H9 (cell line): ENCODE results near the gene NAA30. TPM values are rescaled to one million over a fixed set of nuclear protein-coding genes. Genes with fewer than 3 reads are reported as not detected.

Experiments
- DNase-seq: peaks from one replicate; pipeline ENCODE4 v3.0.0-alpha.2; 2017
- H2AFZ ChIP-seq: one replicate; pipeline ENCODE4 v1.6.1; 2013; ENCODE audit warnings: mild to moderate bottlenecking, low read length, control low read depth, moderate library complexity
- H2AK5ac ChIP-seq: 2 replicates; pipeline ENCODE4 v1.6.1; 2013; ENCODE audit warnings: low read length, control low read depth, mixed read lengths; ENCODE audit not compliant: insufficient read length
- H2BK120ac ChIP-seq: one replicate; pipeline ENCODE4 v1.6.1; 2013; ENCODE audit warnings: low read depth, mild to moderate bottlenecking, low read length, control low read depth, inconsistent platforms; ENCODE audit not compliant: poor library complexity, severe bottlenecking
- H2BK12ac ChIP-seq: 2 replicates; pipeline ENCODE4 v1.6.1; 2013; ENCODE audit warnings: low read length, control low read depth, mixed read lengths, low read depth; ENCODE audit not compliant: insufficient read length
- H2BK15ac ChIP-seq: 2 replicates; pipeline ENCODE4 v1.6.1; 2013; ENCODE audit warnings: low read depth, low read length, control low read depth
- H2BK20ac ChIP-seq: one replicate; pipeline ENCODE4 v1.6.1; 2013; ENCODE audit warnings: low read depth, mild to moderate bottlenecking, low read length, control low read depth, inconsistent platforms; ENCODE audit not compliant: poor library complexity, severe bottlenecking
- H2BK5ac ChIP-seq: 2 replicates; pipeline ENCODE4 v1.6.1; 2013; ENCODE audit warnings: low read length, control low read depth, mixed read lengths; ENCODE audit not compliant: insufficient read length
- H3K14ac ChIP-seq: 2 replicates; pipeline ENCODE4 v1.6.1; 2013; ENCODE audit warnings: low read length, control low read depth; ENCODE audit not compliant: insufficient read depth
- H3K18ac ChIP-seq: 2 replicates; pipeline ENCODE4 v1.6.1; 2013; ENCODE audit warnings: low read depth, mild to moderate bottlenecking, mixed read lengths, low read length, control low read depth; ENCODE audit not compliant: insufficient read length
- H3K23ac ChIP-seq: 2 replicates; pipeline ENCODE4 v1.6.1; 2013; ENCODE audit warnings: low read length, control low read depth, mixed read lengths, low read depth; ENCODE audit not compliant: insufficient read length
- H3K23me2 ChIP-seq: 2 replicates; pipeline ENCODE4 v1.6.1; 2013; ENCODE audit warnings: low read depth, mild to moderate bottlenecking, mixed read lengths, low read length, control low read depth; ENCODE audit not compliant: insufficient read length, poor library complexity, severe bottlenecking
- H3K27ac ChIP-seq: 2 replicates; pipeline ENCODE4 v1.5.1; 2013; ENCODE audit warnings: low read length, control low read depth, mixed read lengths, low read depth; ENCODE audit not compliant: insufficient read length
- H3K27me3 ChIP-seq: 2 replicates; pipeline ENCODE4 v1.6.1; 2013; ENCODE audit warnings: low read length, control low read depth, inconsistent platforms; ENCODE audit not compliant: insufficient read depth
- H3K4ac ChIP-seq: 2 replicates; pipeline ENCODE4 v1.6.1; 2013; ENCODE audit warnings: low read depth, mild to moderate bottlenecking, control low read depth, inconsistent platforms, low read length, moderate library complexity
- H3K4me1 ChIP-seq: 2 replicates; pipeline ENCODE4 v1.6.1; 2013; ENCODE audit warnings: low read length, control low read depth, inconsistent platforms; ENCODE audit not compliant: insufficient read depth
- H3K4me2 ChIP-seq: 2 replicates; pipeline ENCODE4 v1.6.1; 2013; ENCODE audit warnings: low read length, control low read depth, mixed read lengths; ENCODE audit not compliant: insufficient read length, insufficient read depth
- H3K56ac ChIP-seq: 2 replicates; pipeline ENCODE4 v1.6.1; 2013; ENCODE audit warnings: low read depth, mild to moderate bottlenecking, mixed read lengths, low read length, control low read depth; ENCODE audit not compliant: insufficient read length
- H3K79me1 ChIP-seq: 2 replicates; pipeline ENCODE4 v1.6.1; 2013; ENCODE audit warnings: low read depth, mild to moderate bottlenecking, moderate library complexity, low read length, control low read depth, inconsistent platforms; ENCODE audit not compliant: insufficient read depth, poor library complexity, severe bottlenecking
- H3K79me2 ChIP-seq: 2 replicates; pipeline ENCODE4 v1.6.1; 2013; ENCODE audit warnings: low read length, control low read depth, inconsistent platforms; ENCODE audit not compliant: insufficient read depth
- H3K9ac ChIP-seq: 2 replicates; pipeline ENCODE4 v1.6.1; 2013; ENCODE audit warnings: low read length, control low read depth, mixed read lengths; ENCODE audit not compliant: insufficient read length; ENCODE audit errors: extremely low read depth
- H3K9me3 ChIP-seq: one replicate; pipeline ENCODE4 v1.6.1; 2013; ENCODE audit warnings: low read depth, low read length, inconsistent platforms; ENCODE audit not compliant: control insufficient read depth
- H3T11ph ChIP-seq: one replicate; pipeline ENCODE4 v1.6.1; 2013; ENCODE audit warnings: mild to moderate bottlenecking, low read length, control low read depth, inconsistent platforms
- H4K20me1 ChIP-seq: one replicate; pipeline ENCODE4 v1.6.1; 2013; ENCODE audit not compliant: control insufficient read depth, insufficient read length, insufficient read depth
- H4K5ac ChIP-seq: 2 replicates; pipeline ENCODE4 v1.6.1; 2013; ENCODE audit warnings: low read depth, mild to moderate bottlenecking, mixed read lengths, low read length, control low read depth; ENCODE audit not compliant: insufficient read length
- H4K8ac ChIP-seq: replicated peaks from 2 replicates; pipeline ENCODE4 v1.6.1; 2013; ENCODE audit warnings: low read length, control low read depth, mixed read lengths, low read depth; ENCODE audit not compliant: insufficient read length
- H4K91ac ChIP-seq: 2 replicates; pipeline ENCODE4 v1.6.1; 2013; ENCODE audit warnings: low read depth, mild to moderate bottlenecking, moderate library complexity, mixed read lengths, low read length, control low read depth; ENCODE audit not compliant: insufficient read length
- H3K27ac Mint-ChIP-seq, 3 experiments: 2 replicates in 2 of 3; 3 replicates in 1 of 3; pipeline ENCODE4 v1.8.0; 2020 to 2021; ENCODE audit warnings: mixed read lengths in 3 of 3, mild to moderate bottlenecking in 1 of 3, moderate library complexity in 1 of 3
- H3K27me3 Mint-ChIP-seq: 2 replicates; pipeline ENCODE4 v1.8.0; 2021; ENCODE audit warnings: low read depth, mild to moderate bottlenecking, moderate library complexity, mixed read lengths
- H3K36me3 Mint-ChIP-seq, 3 experiments: 2 replicates in 2 of 3; 3 replicates in 1 of 3; pipeline ENCODE4 v1.8.0; 2020 to 2021; ENCODE audit warnings: low read depth in 3 of 3, mixed read lengths in 3 of 3; ENCODE audit not compliant: insufficient read depth in 1 of 3
- H3K4me1 Mint-ChIP-seq, 2 experiments: 2 replicates each; pipeline ENCODE4 v1.8.0; 2020; ENCODE audit warnings: mixed read lengths in 2 of 2
- H3K4me3 Mint-ChIP-seq, 2 experiments: 2 replicates in 1 of 2; 3 replicates in 1 of 2; pipeline ENCODE4 v1.8.0; 2020 to 2021; ENCODE audit warnings: mild to moderate bottlenecking in 2 of 2, mixed read lengths in 2 of 2, moderate library complexity in 1 of 2
- H3K9me3 Mint-ChIP-seq, 2 experiments: 2 replicates in 1 of 2; 3 replicates in 1 of 2; pipeline ENCODE4 v1.8.0; 2020; ENCODE audit warnings: mild to moderate bottlenecking in 2 of 2, mixed read lengths in 2 of 2, moderate library complexity in 1 of 2
- CTCF ChIP-seq: fragments of 200-600 bp; sonication (generic); conservative IDR thresholded peaks from 3 replicates; pipeline ENCODE4 v1.8.0; 2021; ENCODE audit warnings: antibody characterized with exemption, mild to moderate bottlenecking
- WGBS: extraction: QIAGEN DNeasy Blood & Tissue Kit; methylation state at CpG from one replicate; pipeline ENCODE4 v1.1.7; 2013; ENCODE audit warnings: missing lambda C conversion rate, low lambda C conversion rate, mixed read lengths; ENCODE audit not compliant: insufficient read length; ENCODE audit errors: extremely low coverage; 5-methylcytosine and 5-hydroxymethylcytosine counted together
- total RNA-seq: library from RNA; stranded (reverse); gene quantifications from 2 replicates; pipeline ENCODE4 v1.2.1, GENCODE V29; 2021

NAA30 gene
- total RNA-seq, 1 experiment from 2014 or later: 20.9 TPM

GRCh38 chr14:57346741-57347140, 43.6 kb upstream of the NAA30 start:
- no peaks in the 10 kb centered on the region for H3K79me2 ChIP-seq
- H4K8ac ChIP-seq: no peak overlapping the region
- H3K4me2 ChIP-seq: no peak overlapping the region
- no peak for TF ChIP-seq CTCF
- no peak overlapping the region for H2AK5ac ChIP-seq
- peaks cover 7 to 20% of the 10 kb centered on the region in 2 experiments for H3K9me3 Mint-ChIP-seq
- no peak overlapping the region for H3T11ph ChIP-seq
- H3K27me3 ChIP-seq: no peaks in the 10 kb centered on the region
- no peak overlapping the region for H2BK15ac ChIP-seq
- no peak overlapping the region for H4K5ac ChIP-seq
- H3K18ac ChIP-seq: no peak overlapping the region
- H3K56ac ChIP-seq: no peak overlapping the region
- no peaks in the 10 kb centered on the region for H3K23me2 ChIP-seq
- DNase-seq: no peak
- H4K20me1 ChIP-seq: no peaks in the 10 kb centered on the region
- no peak overlapping the region for H2BK120ac ChIP-seq
- no peak overlapping the region for H3K9ac ChIP-seq
- H3K4me1 Mint-ChIP-seq: peaks cover 3 to 5% of the 10 kb centered on the region in 2 experiments
- H3K14ac ChIP-seq: no peak overlapping the region
- H2BK12ac ChIP-seq: no peak overlapping the region
- H3K79me1 ChIP-seq: no peaks in the 10 kb centered on the region
- H3K27me3 Mint-ChIP-seq: peaks cover 2% of the 10 kb centered on the region
- H3K27ac ChIP-seq: no peak overlapping the region
- H4K91ac ChIP-seq: no peak overlapping the region
- WGBS: no CpG with 5 or more reads among the region's 2 CpGs
- no peak overlapping the region for H3K27ac Mint-ChIP-seq
- H2BK5ac ChIP-seq: no peak overlapping the region
- H3K4me1 ChIP-seq: no peaks in the 10 kb centered on the region
- H3K9me3 ChIP-seq: no peaks in the 10 kb centered on the region
- H3K4ac ChIP-seq: no peak overlapping the region
- H3K23ac ChIP-seq: no peak overlapping the region
- peaks cover 3 to 11% (median 4%) of the 10 kb centered on the region in 3 experiments; a peak in 6 of 7 replicates for H3K36me3 Mint-ChIP-seq
- H2AFZ ChIP-seq: no peak overlapping the region
- no peak overlapping the region for H3K4me3 Mint-ChIP-seq
- no peak overlapping the region for H2BK20ac ChIP-seq
